ENCODE results near the gene PAGR1.

GRCh38 chr16:29831490-29831889 lies 15.5 kb downstream of the PAGR1 start:
- TF ChIP-seq POLR2A (IDR thresholded peaks at IDR 0.05; ENCODE audit: low read length): no peak
- TF ChIP-seq GATA1 (IDR thresholded peaks at IDR 0.05; ENCODE audit: low read depth, low read length): no peak

All from erythroblast (primary cell).